ENCODE measurements around the gene SPECC1L.
A peak's percentile ranks its signal among the peaks of the same experiment; 100 is the strongest.

SPECC1L gene

GRCh38 chr22:24423519-24424000, 152.9 kb downstream of the SPECC1L start:
- H3K4me1 ChIP-seq (ENCODE audit: control insufficient read depth, insufficient read depth, low read length, poor library complexity, severe bottlenecking) = peaks cover 4% of the 10 kb centered on the region
- H3K4me3 ChIP-seq (ENCODE audit: extremely low read depth, insufficient read depth, low read length, poor library complexity, severe bottlenecking) = peak overlapping the region; percentile 39
- no peak overlapping the region for H3K27ac ChIP-seq (ENCODE audit: low read depth, low read length, severe bottlenecking)
- no peaks in the 10 kb centered on the region for H3K36me3 ChIP-seq (ENCODE audit: control insufficient read depth, insufficient read depth, low read length)
- WGBS, 2 experiments (ENCODE audit: insufficient coverage in 2 of 2) = 4 to 6% methylated on average over 45 to 50 of the region's 56 CpGs
- H3K9me3 ChIP-seq (ENCODE audit: control insufficient read depth, low read length) = no peaks in the 10 kb centered on the region

- H3K4me3 ChIP-seq (ENCODE audit: extremely low read depth, insufficient read depth, low read length, poor library complexity, severe bottlenecking) = peak overlapping the region; percentile 39
- H3K27ac ChIP-seq (ENCODE audit: low read depth, low read length, severe bottlenecking) = no peak overlapping the region
- WGBS, 2 experiments (ENCODE audit: insufficient coverage in 2 of 2) = 10 to 17% methylated on average over 80 to 82 of the region's 105 CpGs
- H3K4me1 ChIP-seq (ENCODE audit: control insufficient read depth, insufficient read depth, low read length, poor library complexity, severe bottlenecking) = peaks cover 9% of the 10 kb centered on the region
- H3K9me3 ChIP-seq (ENCODE audit: control insufficient read depth, low read length) = no peaks in the 10 kb centered on the region
- no peaks in the 10 kb centered on the region for H3K36me3 ChIP-seq (ENCODE audit: control insufficient read depth, insufficient read depth, low read length)
Measured at GRCh38 chr22:24424001-24424900, 153.6 kb downstream of the SPECC1L start.

- Histone ChIP-seq H3K4me3 (ENCODE audit: extremely low read depth, insufficient read depth, low read length, poor library complexity, severe bottlenecking) (no peak overlapping the region), H3K9me3 (ENCODE audit: control insufficient read depth, low read length) (no peaks in the 10 kb centered on the region), H3K4me1 (ENCODE audit: control insufficient read depth, insufficient read depth, low read length, poor library complexity, severe bottlenecking) (peaks cover 9% of the 10 kb centered on the region), H3K36me3 (ENCODE audit: control insufficient read depth, insufficient read depth, low read length) (no peaks in the 10 kb centered on the region), H3K27ac (ENCODE audit: low read depth, low read length, severe bottlenecking) (no peak overlapping the region)
- WGBS, 2 experiments (ENCODE audit: insufficient coverage in 2 of 2) = 88 to 96% methylated on average over 16 to 18 of the region's 32 CpGs
Measured at GRCh38 chr22:24424901-24425775, 154.5 kb downstream of the SPECC1L start.

DNA sequence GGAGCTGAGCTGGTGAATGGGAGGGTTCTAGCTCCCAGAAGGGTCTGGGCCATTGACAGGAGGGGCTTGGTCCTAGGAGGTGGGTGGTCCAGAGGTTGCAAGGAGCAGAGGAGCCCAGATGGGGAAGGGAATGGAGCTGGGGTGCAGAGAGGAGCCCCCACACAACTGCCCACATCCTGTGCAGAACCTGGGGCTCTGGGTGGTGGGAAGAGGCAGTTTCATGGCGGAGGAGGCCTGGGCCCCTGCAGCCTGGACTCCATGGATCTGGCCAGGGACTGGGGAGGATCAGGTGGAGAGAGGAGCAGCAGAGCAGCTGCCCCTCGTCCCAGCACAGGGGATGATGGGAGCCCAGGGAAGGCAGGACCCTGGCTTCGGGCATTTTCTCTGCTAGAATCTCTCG, 155.8 kb downstream of the SPECC1L start:
- Histone ChIP-seq H3K36me3 (ENCODE audit: control insufficient read depth, insufficient read depth, low read length) (no peaks in the 10 kb centered on the region), H3K9me3 (ENCODE audit: control insufficient read depth, low read length) (no peaks in the 10 kb centered on the region), H3K27ac (ENCODE audit: low read depth, low read length, severe bottlenecking) (no peak overlapping the region), H3K4me3 (ENCODE audit: extremely low read depth, insufficient read depth, low read length, poor library complexity, severe bottlenecking) (no peak overlapping the region), H3K4me1 (ENCODE audit: control insufficient read depth, insufficient read depth, low read length, poor library complexity, severe bottlenecking) (peaks cover 9% of the 10 kb centered on the region)
- WGBS, 2 experiments (ENCODE audit: insufficient coverage in 2 of 2) = 93 to 100% methylated on average over 1 to 3 of the region's 4 CpGs

- Histone ChIP-seq H3K36me3 (ENCODE audit: control insufficient read depth, insufficient read depth, low read length) (no peaks in the 10 kb centered on the region), H3K4me3 (ENCODE audit: extremely low read depth, insufficient read depth, low read length, poor library complexity, severe bottlenecking) (no peak overlapping the region), H3K27ac (ENCODE audit: low read depth, low read length, severe bottlenecking) (no peak overlapping the region), H3K9me3 (ENCODE audit: control insufficient read depth, low read length) (no peaks in the 10 kb centered on the region), H3K4me1 (ENCODE audit: control insufficient read depth, insufficient read depth, low read length, poor library complexity, severe bottlenecking) (peaks cover 9% of the 10 kb centered on the region)
- WGBS, 2 experiments (ENCODE audit: insufficient coverage in 2 of 2) = 90 to 94% methylated on average over 16 to 17 of the region's 19 CpGs
Measured at GRCh38 chr22:24426851-24427499, 156.3 kb downstream of the SPECC1L start.

GRCh38 chr22:24427500-24428164, 157.0 kb downstream of the SPECC1L start, which contains the start of gene ADORA2A:
Gene ADORA2A (plus strand): TSS chr22:24427599. CDS start chr22:24433405, 5,806 bp downstream.
- Histone ChIP-seq H3K4me1 (ENCODE audit: control insufficient read depth, insufficient read depth, low read length, poor library complexity, severe bottlenecking) (peaks cover 9% of the 10 kb centered on the region), H3K4me3 (ENCODE audit: extremely low read depth, insufficient read depth, low read length, poor library complexity, severe bottlenecking) (no peak within 1 kb of the TSS), H3K27ac (ENCODE audit: low read depth, low read length, severe bottlenecking) (no peak within 1 kb of the TSS), H3K36me3 (ENCODE audit: control insufficient read depth, insufficient read depth, low read length) (no peaks in the 10 kb centered on the region), H3K9me3 (ENCODE audit: control insufficient read depth, low read length) (no peaks in the 10 kb centered on the region)
- WGBS, 2 experiments (ENCODE audit: insufficient coverage in 2 of 2) = 94% methylated on average over 17 to 21 of the region's 22 CpGs

GRCh38 chr22:24428751-24429410, 158.2 kb downstream of the SPECC1L start:
- no peak overlapping the region for H3K27ac ChIP-seq (ENCODE audit: low read depth, low read length, severe bottlenecking)
- H3K36me3 ChIP-seq (ENCODE audit: control insufficient read depth, insufficient read depth, low read length) = no peaks in the 10 kb centered on the region
- WGBS, 2 experiments (ENCODE audit: insufficient coverage in 2 of 2) = 82 to 85% methylated on average over 9 to 10 of the region's 11 CpGs
- no peak overlapping the region for H3K4me3 ChIP-seq (ENCODE audit: extremely low read depth, insufficient read depth, low read length, poor library complexity, severe bottlenecking)
- peaks cover 13% of the 10 kb centered on the region for H3K4me1 ChIP-seq (ENCODE audit: control insufficient read depth, insufficient read depth, low read length, poor library complexity, severe bottlenecking)
- no peaks in the 10 kb centered on the region for H3K9me3 ChIP-seq (ENCODE audit: control insufficient read depth, low read length)

DNA sequence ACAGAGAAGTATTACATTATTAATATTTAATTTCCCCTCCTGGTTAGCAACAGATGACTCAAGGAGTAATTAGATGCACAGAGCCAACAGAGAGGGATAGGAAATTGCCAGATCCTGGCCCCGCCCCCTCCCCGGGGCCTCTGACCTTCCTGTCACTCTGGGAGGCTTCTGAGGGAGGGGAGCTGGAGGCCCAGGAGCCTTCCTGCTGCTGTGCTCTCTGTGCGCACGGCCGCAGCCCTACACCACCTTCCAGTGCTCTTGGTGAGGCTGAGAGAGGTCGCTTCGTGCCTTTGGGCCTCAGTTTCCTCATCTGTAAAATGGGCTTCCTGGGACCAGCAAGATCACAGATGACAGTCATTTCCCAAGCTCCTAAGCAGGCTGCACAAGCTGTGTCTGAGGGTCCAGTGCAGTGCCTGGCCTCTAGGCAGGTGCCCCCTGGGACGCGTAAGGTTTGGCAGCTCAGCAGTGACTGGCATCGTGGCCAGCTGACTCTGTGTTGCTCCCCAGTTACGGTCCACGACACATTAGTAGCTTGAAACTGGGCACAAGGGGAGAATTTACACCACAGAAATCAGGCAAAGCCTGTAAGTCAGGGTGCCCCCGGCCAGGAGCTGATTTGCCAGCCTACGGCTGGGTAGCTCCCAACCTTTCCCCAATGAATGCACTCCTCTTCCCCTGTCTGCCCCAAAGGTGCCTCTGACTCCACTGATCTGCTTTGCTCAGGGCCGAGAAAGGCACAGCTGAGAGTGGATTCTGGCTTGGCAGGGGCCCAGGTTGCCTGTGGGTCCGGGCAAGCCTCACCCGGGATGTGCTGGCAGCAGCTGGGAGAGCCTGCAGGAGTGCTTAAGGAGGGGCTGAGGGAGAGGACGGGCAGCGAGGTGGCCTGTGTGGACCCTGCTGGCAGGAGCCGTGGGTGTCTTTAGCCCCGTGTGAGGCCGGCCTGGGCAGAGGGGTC, 159.1 kb downstream of the SPECC1L start:
- peaks cover 17% of the 10 kb centered on the region for H3K4me1 ChIP-seq (ENCODE audit: control insufficient read depth, insufficient read depth, low read length, poor library complexity, severe bottlenecking)
- 86 to 87% methylated on average over 13 to 22 of the region's 22 CpGs for WGBS, 2 experiments (ENCODE audit: insufficient coverage in 2 of 2)
- H3K4me3 ChIP-seq (ENCODE audit: extremely low read depth, insufficient read depth, low read length, poor library complexity, severe bottlenecking) = no peak overlapping the region
- H3K9me3 ChIP-seq (ENCODE audit: control insufficient read depth, low read length) = no peaks in the 10 kb centered on the region
- no peaks in the 10 kb centered on the region for H3K36me3 ChIP-seq (ENCODE audit: control insufficient read depth, insufficient read depth, low read length)
- H3K27ac ChIP-seq (ENCODE audit: low read depth, low read length, severe bottlenecking) = no peak overlapping the region

All from mesodermal cell (in vitro differentiated cells).